Right ventricle myocardium inferior (tissue), 1 donor: ENCODE data around the gene GGNBP2. TPM values are rescaled to one million over a fixed set of nuclear protein-coding genes. Genes with fewer than 3 reads are reported as not detected.

Experiments
- ATAC-seq: fragments of 200-7000 bp; cut with Tn5 transposase; one replicate; pipeline ENCODE4 v1.9.1; 2020; ENCODE audit warnings: mild to moderate bottlenecking, moderate library complexity
- DNase-seq: peaks from one replicate; pipeline ENCODE4 v3.0.0; 2021; ENCODE audit errors: missing footprints
- intact Hi-C: fragments of 100-400 bp; cut with DNase I; formaldehyde crosslinking; loops from one replicate; pipeline ENCODE4 v1.11.0; 2022
- total RNA-seq: library from RNA; stranded (reverse); fragmentation: NEBNext Ultra II Directional; extraction: Animal tissue kit (Norgen Biotek cat#: 25700); gene quantifications from one replicate; pipeline ENCODE4 v1.2.1, GENCODE V29; 2021
- donor health status: DM: no; HTN: yes; CAD: no; lungs with severe emphysema.

GGNBP2 gene
- total RNA-seq, 1 donor from 2014 or later, result 44.5 TPM

DNA sequence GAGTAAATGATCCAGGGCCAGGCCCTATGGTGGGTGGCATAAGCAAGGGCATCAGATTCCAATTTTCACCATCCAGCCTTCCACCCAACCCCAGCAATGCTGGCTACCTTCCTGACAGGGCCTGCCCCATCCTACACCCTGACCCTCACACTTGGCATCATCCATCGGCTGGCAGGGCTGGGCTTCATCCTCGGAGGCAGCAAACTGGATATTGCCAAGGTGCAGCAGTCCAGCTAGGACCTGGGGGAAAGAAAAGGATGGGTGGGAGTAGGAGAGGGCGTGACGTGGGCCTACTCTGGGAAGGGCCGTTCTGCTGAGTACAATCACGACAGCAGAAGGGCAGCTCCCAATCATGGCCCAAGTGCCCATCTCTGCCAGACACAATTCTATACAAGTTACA, 33.5 kb upstream of the GGNBP2 start:
- intact Hi-C loops, result no loop called here
- no peak for DNase-seq
- no peak for ATAC-seq

DNA sequence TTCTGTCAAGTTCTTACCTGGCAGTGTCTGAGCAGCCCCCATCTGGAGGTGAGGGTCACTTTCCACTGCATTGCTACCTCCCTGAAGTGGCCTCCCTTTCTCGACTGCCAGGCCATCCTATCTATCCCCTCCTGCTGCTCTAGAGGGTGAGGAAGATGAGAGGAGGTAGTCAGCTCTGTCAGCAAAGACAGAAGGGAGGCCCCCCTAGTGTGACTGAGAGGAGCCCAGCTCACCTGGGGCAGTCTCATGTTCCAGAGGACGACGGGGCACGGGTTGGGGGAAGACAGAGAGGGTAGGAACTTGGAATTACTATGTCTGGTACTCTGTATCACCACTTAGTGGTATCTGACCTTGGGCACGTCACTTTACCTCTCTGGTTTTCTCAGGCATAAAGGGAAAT, 32.1 kb upstream of the GGNBP2 start:
- DNase-seq, result no peak
- no peak for ATAC-seq

DNA sequence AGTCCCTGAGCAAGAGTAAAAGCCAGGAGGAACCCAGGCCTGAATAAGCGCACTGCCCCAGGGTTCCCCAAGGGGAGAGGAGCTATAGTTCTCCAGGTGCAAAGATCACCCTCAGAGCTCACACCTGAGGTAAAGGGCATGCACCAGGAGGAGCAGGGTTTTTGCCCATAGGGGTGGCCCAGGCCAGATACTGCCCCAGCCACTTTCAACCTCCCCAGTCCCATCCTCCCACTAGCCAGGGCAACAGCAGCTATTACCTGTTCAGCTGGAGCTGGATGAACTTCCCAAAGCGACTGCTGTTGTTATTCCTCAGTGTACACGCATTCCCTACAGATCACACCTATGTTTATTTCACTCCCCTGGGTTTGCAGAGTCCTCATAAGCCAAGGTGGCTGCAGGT, 29.9 kb upstream of the GGNBP2 start:
- ATAC-seq, result no peak
- intact Hi-C loops, result no loop called here
- DNase-seq, result no peak

More for the DNA sequence above, 32.1 kb upstream of the GGNBP2 start:
- intact Hi-C loops, result no loop called here

DNA sequence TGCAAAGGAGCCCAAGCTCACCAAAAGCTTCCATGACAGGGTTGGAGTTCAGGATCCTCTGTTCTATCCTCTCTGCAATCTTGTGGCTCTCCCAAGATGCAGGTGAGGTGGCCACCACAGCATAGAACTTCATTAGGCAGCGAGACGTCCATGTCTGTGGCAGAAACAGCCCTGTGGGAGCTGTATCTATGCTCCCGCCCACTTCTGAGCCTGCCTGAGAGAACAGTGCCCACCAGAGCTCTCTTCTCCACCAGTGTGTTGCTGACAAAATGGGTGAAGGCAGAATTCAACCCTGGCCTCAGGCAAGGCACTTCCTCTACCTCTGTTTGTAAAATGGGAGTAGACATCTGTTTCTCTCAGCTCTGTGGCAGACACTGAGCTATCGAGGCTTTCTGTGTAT, 28.9 kb upstream of the GGNBP2 start:
- DNase-seq, result no peak
- ATAC-seq, result no peak
- intact Hi-C loops, result no loop called here

DNA sequence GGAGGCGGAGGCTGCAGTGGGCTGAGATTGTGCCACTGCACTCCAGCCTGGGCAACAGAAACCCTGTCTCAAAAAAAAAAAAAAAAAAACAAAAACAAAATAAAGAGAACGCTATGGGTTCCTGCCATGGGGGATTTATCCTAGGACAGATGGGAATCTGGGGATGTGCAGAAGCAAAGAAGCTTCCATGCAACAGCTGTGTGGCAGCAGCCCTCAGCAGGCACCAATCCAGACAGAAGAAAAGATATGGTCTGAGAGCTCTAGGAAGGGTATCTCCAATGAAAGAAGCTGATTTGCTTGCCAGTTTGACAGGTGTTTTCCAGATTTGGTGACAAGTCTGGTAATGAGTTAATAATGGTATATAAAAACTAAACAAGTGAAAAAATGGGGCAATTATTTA, 21.6 kb upstream of the GGNBP2 start:
- no peak for ATAC-seq
- intact Hi-C loops, result no loop called here
- no peak for DNase-seq

DNA sequence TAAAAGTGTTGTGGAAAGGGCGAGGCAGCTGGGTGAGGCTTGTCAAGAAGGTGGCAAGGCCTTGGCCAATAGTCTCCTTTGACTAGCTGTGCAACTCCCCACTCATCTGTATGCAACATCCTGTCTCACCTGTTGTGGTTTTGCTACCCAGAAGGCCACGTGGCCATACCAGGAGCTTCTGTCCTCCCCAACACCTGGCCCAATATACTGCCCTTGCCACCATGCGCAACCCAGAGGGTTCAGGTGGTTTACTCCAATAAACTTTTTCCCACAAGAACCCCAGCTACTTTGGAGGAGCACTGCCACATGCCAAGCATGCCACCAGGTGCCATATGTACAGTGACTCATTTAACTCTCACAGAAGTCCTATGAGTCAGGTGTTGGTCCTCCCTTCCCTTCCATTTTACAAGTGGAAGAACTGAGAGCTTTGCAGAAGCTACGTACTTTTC, 20.3 kb upstream of the GGNBP2 start:
- ATAC-seq (no peak), DNase-seq (no peak)
- intact Hi-C loops, result no loop called here

DNA sequence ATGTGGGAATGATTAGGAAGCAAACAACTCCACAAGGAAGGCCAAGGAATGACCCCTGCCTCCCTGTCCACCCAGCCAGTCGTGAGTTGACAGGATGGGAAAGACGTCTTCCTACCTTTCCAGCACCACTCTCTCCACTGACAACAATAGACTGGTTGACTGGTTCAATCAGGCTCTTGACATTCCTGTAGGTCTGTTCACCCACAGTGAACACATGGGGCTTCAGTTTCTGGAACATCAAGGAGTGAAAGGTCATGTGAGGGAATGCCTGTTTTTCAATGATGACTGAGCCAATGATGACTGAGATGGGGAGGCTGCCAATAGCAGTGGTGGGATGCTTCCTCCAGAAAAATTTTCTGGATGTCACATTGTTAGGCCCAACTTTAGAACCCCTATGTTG, 19.6 kb upstream of the GGNBP2 start:
- intact Hi-C loops, result no loop called here
- ATAC-seq (no peak), DNase-seq (no peak)

- intact Hi-C loops, result no loop called here
- DNase-seq, result no peak
- ATAC-seq, result no peak
These were observed 18.8 kb upstream of the GGNBP2 start for GRCh38 chr17:36525888-36526287.

DNA sequence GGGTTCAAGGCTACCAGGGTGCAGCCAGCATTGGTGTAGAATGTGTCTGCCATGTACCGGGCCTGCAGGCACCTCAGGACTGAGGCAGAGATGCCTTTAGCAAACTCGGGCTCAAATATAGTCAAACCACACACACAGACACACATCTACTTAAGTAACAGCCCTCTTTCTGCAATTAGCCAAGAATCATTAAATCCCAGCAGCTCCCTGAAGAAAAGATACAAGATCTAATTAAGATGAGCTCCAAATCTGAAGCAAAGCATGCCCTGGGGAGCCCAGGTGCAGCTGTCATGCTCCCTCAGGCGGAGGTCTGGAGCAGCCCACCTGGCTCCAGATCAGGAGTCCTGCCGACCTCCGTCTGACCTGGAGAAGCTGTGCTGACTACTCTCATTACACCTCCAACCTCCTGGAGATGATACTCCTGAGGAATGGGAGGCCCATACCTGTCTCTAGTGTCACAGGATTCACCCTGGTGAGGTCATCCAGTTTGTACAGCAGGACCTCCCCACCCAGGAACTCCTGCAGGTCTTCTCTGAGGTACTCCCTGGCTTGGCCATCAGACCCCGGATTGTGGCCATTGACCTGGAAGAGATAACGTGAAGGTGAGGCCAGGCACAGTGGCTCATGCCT, 17.0 kb upstream of the GGNBP2 start:
- DNase-seq (no peak), ATAC-seq (no peak)

GRCh38 chr17:36529121-36529520, 15.6 kb upstream of the GGNBP2 start:
- intact Hi-C loops, result no loop called here
- DNase-seq (no peak), ATAC-seq (no peak)

More for the DNA sequence above, 17.0 kb upstream of the GGNBP2 start:
- intact Hi-C loops, result no loop called here

- ATAC-seq, result no peak
- intact Hi-C loops, result loop anchor here (5.0 kb wide), 1 partner anchor 45 kb away; the partner anchor contains the start of gene ZNHIT3
- DNase-seq, result no peak
These were observed 12.2 kb upstream of the GGNBP2 start for GRCh38 chr17:36532435-36532975.

DNA sequence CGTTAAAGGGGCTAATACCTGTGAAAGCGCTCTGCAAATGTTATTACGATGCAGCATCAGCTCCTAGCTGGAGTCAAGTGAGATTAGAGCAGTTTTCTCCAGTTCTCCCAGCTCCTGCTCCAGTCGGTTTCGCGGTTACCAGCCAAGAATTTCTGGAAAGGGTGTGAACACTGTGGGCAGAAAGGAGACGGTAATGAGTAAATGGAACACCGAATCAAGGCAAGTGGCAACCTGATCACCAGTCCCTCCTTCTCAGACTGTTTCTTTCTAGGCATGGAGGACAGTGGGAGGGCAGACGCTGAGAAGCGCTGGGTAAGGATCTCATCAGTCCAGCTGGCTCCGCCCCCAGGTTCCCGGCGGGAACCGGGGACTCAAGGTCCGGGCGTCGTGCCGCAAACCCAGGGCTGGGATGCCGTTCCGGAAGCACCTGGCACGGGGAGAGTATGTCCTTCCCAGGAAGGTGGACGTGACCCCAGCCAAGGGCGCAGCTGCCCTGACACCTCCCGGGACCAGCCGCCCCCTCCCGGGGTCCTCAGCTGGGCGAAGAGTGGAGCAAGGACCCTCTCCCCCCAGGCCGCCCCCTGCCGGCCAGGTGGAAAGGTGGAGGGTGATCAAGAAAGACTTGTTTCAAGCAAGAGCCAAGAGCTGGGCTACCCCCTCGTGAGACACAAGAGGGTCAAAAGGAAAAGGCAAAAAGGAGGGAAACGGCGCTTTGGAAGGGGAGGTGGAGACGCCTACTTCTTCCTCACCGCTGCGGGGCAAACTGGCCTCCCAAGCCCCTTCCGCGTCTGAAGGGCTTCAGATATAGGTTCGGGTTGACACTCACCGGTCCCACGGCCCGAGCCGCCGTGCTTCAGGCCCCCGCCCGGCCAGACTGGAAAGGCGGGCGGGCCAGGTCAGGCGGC, 10.5 kb upstream of the GGNBP2 start:
- DNase-seq (peak; percentile 82), ATAC-seq (peak; percentile 49)
- intact Hi-C loops, result loop anchor here (5.0 kb wide), 1 partner anchor 47 kb away; the partner anchor contains the start of gene ZNHIT3

- ATAC-seq (peak; percentile 94), DNase-seq (peak; percentile 93)
- intact Hi-C loops, result loop anchor here (5.0 kb wide), 1 partner anchor 48 kb away; the partner anchor contains the start of gene ZNHIT3
These were observed 9.7 kb upstream of the GGNBP2 start, which contains the start of the genes MYO19 and PIGW for GRCh38 chr17:36534840-36535668. Gene MYO19, minus strand, starts transcription at chr17:36534868. Its CDS starts 2,330 bp downstream, at chr17:36532538. Gene PIGW, plus strand, starts transcription at chr17:36534987. Its CDS starts 2,115 bp downstream, at chr17:36537102.

- no peak for ATAC-seq
These were observed 9.0 kb upstream of the GGNBP2 start for GRCh38 chr17:36535669-36536081.

DNA sequence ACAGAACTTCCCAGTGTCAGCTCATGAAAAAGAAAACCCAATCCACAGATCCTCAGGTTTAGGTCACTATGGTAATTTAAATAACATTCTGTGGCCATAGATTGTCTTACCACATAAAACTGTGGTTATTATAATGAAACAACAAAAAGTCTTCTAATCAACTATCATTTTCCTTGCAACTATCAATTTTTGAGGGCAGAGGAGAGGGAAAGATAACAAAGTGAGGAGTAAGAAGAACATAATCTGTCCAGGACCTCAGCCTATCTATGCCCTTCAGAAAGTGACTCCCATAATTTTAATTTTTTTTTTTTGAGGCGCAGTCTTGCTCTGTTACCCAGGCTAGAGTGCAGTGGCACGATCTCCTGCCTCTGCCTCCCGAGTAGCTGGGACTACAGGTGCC, 4.0 kb upstream of the GGNBP2 start:
- intact Hi-C loops, result no loop called here
- DNase-seq (no peak), ATAC-seq (no peak)

More at GRCh38 chr17:36535669-36536081, 9.0 kb upstream of the GGNBP2 start:
- intact Hi-C loops, result no loop called here
- DNase-seq, result no peak

DNA sequence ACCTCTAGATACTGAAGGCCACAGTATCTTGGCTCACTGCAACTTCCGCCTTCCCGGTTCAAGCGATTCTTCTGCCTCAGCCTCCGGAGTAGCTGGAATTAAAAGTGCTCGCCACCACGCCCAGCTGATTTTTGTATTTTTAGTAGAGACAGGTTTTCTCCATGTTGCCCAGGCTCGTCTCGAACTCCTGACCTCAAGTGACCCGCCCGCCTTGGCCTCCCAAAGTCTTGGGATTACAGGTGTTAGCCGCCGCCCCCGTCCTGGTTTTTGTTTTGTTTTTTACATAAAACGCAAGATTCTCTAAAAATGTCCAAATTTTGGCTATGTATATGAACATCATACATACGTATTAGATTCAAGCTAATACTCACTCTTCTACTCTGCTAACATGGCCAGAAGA, 2.0 kb upstream of the GGNBP2 start:
- no peak for DNase-seq
- intact Hi-C loops, result no loop called here
- no peak for ATAC-seq

- ATAC-seq (no peak), DNase-seq (no peak)
- intact Hi-C loops, result loop anchor here (2.0 kb wide), 1 partner anchor 57 kb away; the partner anchor contains the start of gene ZNHIT3
These were observed 744 bp upstream of the GGNBP2 start for GRCh38 chr17:36544044-36544306.

- intact Hi-C loops, result loop anchor here (2.0 to 5.0 kb wide), 2 partner anchors 47 to 58 kb away; partner anchors contain the start of genes DHRS11 and ZNHIT3
- DNase-seq (no peak), ATAC-seq (peak; percentile 58)
These were observed 352 bp downstream of the GGNBP2 start for GRCh38 chr17:36545077-36545464.
